Activated CD4-positive, alpha-beta T cell treated with anti-CD3 and anti-CD28 coated beads, Interleukin-2, amount 50 U/mL, for 48 hours (primary cell): ENCODE measurements around the gene SLC35F6.
A peak's percentile ranks its signal among the peaks of the same experiment; 100 is the strongest.
"Not testable (repeated sequence)": the region's sequence is repeated elsewhere in the genome, so short reads cannot be mapped to it uniquely, and the experiment has no call there.

Source experiments
- DNase-seq, 2 experiments: peaks; one replicate each; pipeline ENCODE4 v3.0.0-alpha.2; 2020

SLC35F6 gene

GRCh38 chr2:26757873-26758789 lies 6.0 kb upstream of the SLC35F6 start:
- peak; percentile 20 to 34 for DNase-seq

- DNase-seq: no peak
These were observed 5.2 kb upstream of the SLC35F6 start for GRCh38 chr2:26758790-26759321.

GRCh38 chr2:26759845-26760244 lies 4.2 kb upstream of the SLC35F6 start:
- no peak for DNase-seq

GRCh38 chr2:26760991-26761390 lies 3.1 kb upstream of the SLC35F6 start:
- DNase-seq: not testable (repeated sequence)

- DNase-seq: no peak
These were observed 1.1 kb upstream of the SLC35F6 start for GRCh38 chr2:26763019-26763418.

GRCh38 chr2:26764906-26765305 lies 822 bp downstream of the SLC35F6 start:
- no peak for DNase-seq

GRCh38 chr2:26765475-26766200 lies 1.6 kb downstream of the SLC35F6 start:
- no peak for DNase-seq

GRCh38 chr2:26767129-26767528 lies 3.0 kb downstream of the SLC35F6 start:
- DNase-seq: no peak

- no peak for DNase-seq
These were observed 3.9 kb downstream of the SLC35F6 start for GRCh38 chr2:26767894-26768487.

- DNase-seq: no peak
These were observed 4.6 kb downstream of the SLC35F6 start for GRCh38 chr2:26768759-26769088.

GRCh38 chr2:26769089-26769761 lies 5.1 kb downstream of the SLC35F6 start:
- DNase-seq: peak; percentile 26 to 48

- DNase-seq: peak; percentile 25 to 42
These were observed 7.0 kb downstream of the SLC35F6 start for GRCh38 chr2:26770986-26771586.

GRCh38 chr2:26772064-26773001 lies 8.2 kb downstream of the SLC35F6 start:
- DNase-seq: no peak

- no peak for DNase-seq
These were observed 12.2 kb downstream of the SLC35F6 start for GRCh38 chr2:26776195-26776800.

- DNase-seq: no peak
These were observed 14.0 kb downstream of the SLC35F6 start for GRCh38 chr2:26778098-26778497.

- no peak for DNase-seq
These were observed 14.4 kb downstream of the SLC35F6 start for GRCh38 chr2:26778507-26778906.

GRCh38 chr2:26780203-26780760 lies 16.2 kb downstream of the SLC35F6 start:
- DNase-seq: no peak

GRCh38 chr2:26782876-26783704 lies 19.0 kb downstream of the SLC35F6 start:
- no peak for DNase-seq

- DNase-seq: no peak
These were observed 20.6 kb downstream of the SLC35F6 start for GRCh38 chr2:26784570-26785234.
